ENCODE measurements around the gene RNF187. TPM values are rescaled to one million over a fixed set of nuclear protein-coding genes. Genes with fewer than 3 reads are reported as not detected.

Gene RNF187
- total RNA-seq, 1 experiment from 2014 or later: 141 TPM

- no peak for TF ChIP-seq CREB1 (CRISPR knock-in tag; IDR thresholded peaks at IDR 0.05)
- TF ChIP-seq GABPB1 (CRISPR knock-in tag; IDR thresholded peaks at IDR 0.05): peak; percentile 100
- no peak for TF ChIP-seq E2F5 (CRISPR knock-in tag; IDR thresholded peaks at IDR 0.05)
- no peak for TF ChIP-seq JAZF1 (CRISPR knock-in tag; IDR thresholded peaks at IDR 0.05)
- no peak overlapping the region for H3K4me3 Mint-ChIP-seq
- ATAC-seq: no peak
- CTCF ChIA-PET: no interaction called here
- H3K27me3 Mint-ChIP-seq (ENCODE audit: low read depth): peaks cover 2% of the 10 kb centered on the region; the same call in 1 of the 2 replicates
- H3K27ac Mint-ChIP-seq: peak overlapping the region; percentile 13; the same call in 1 of the 2 replicates
- POLR2A ChIA-PET: interaction anchor here (1.2 kb wide), 1 partner anchor 33 kb away, joined by 3 read pairs; a partner anchor contains a TSS
- peaks cover 5% of the 10 kb centered on the region; the same call in 1 of the 2 replicates for H3K4me1 Mint-ChIP-seq
- H3K9me3 Mint-ChIP-seq: no peaks in the 10 kb centered on the region
- H3K36me3 Mint-ChIP-seq: peaks cover 40% of the 10 kb centered on the region
- no peak for DNase-seq (ENCODE audit: low spot score)
Measured at GRCh38 chr1:228490120-228491078, 3.2 kb downstream of the RNF187 start.

DNA sequence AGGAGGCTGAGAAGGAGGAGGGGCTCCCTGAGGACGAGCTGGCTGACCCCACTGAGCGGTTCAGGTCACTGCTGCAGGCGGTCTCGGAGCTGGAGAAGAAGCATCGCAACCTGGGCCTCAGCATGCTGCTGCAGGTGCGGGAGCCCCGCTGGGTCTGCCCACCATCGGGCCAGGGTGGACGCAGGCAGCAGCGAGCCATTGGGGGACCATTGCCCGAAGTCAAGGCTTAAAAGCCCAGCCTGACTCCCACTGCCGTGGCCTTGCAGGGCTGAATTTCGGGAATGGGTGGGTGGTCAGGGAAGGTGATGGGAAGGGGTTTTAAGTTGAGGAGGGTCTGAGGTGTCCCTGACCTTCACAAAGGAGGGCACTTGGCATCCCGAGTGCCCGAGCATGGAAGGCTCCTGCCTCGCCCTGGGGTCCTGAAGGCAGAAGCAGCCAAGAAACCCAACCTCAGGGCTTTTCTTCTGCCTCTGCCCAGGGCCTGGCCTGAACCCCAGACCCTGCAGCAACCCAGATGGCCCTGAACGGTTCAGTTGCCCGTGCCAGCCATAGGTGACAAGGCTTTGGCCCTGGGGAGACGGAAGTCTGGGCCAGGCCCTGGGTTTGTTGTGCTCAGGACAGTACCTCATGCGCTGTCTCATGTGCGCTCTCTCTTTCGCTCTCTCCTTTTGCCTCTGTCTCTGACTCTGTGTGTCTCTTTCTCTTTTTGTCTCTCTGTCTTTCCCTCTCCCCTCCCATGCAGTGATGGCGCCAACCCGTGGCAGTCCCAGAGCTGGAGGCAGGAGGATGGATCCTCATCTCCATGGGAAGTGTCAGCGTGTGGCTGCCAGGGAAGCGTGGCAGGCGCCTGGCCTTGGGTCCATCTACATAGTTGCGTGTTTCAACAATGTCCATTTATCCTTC lies 6.2 kb downstream of the RNF187 start:
- no peak for DNase-seq (ENCODE audit: low spot score)
- Mint-ChIP-seq H3K9me3 (no peaks in the 10 kb centered on the region), H3K4me1 (peaks cover 18% of the 10 kb centered on the region), H3K4me3 (no peak overlapping the region), H3K27me3 (ENCODE audit: low read depth) (peaks cover 8% of the 10 kb centered on the region), H3K36me3 (peaks cover 45% of the 10 kb centered on the region), H3K27ac (no peak overlapping the region)
- ChIA-PET POLR2A (interaction anchor here (1.1 kb wide), 1 partner anchor 87 kb away, joined by 3 read pairs; the partner anchor contains the start of gene TRIM11), CTCF (interaction anchor here (0.6 to 0.8 kb wide), 2 partner anchors 21 to 87 kb away, joined by 3 read pairs; partner anchors contain the start of gene TRIM11)
- no peak; the same call in 1 of the 2 replicates for ATAC-seq
- TF ChIP-seq CREM (CRISPR knock-in tag; IDR thresholded peaks at IDR 0.05) (no peak), SMAD3 (CRISPR knock-in tag; IDR thresholded peaks at IDR 0.05; ENCODE audit: borderline replicate concordance) (no peak), ATF3 (CRISPR knock-in tag; conservative IDR thresholded peaks at IDR 0.05) (no peak), E2F4 (CRISPR knock-in tag; IDR thresholded peaks at IDR 0.05; ENCODE audit: borderline replicate concordance, low read depth) (no peak), PRRX2 (CRISPR knock-in tag; IDR thresholded peaks at IDR 0.05) (no peak), JUN (CRISPR knock-in tag; IDR thresholded peaks at IDR 0.05) (no peak), ERG (CRISPR knock-in tag; IDR thresholded peaks at IDR 0.05) (no peak), ZMAT4 (CRISPR knock-in tag; IDR thresholded peaks at IDR 0.05) (no peak), TCF7 (CRISPR knock-in tag; IDR thresholded peaks at IDR 0.05; ENCODE audit: low read depth) (no peak), E2F5 (CRISPR knock-in tag; IDR thresholded peaks at IDR 0.05) (no peak), NR2C2 (CRISPR knock-in tag; IDR thresholded peaks at IDR 0.05) (no peak), RELA (CRISPR knock-in tag; IDR thresholded peaks at IDR 0.05; ENCODE audit: borderline replicate concordance) (no peak), NFE2L1 (CRISPR knock-in tag; IDR thresholded peaks at IDR 0.05) (no peak), ZNF263 (CRISPR knock-in tag; IDR thresholded peaks at IDR 0.05; ENCODE audit: low read depth) (no peak), HMGA2 (CRISPR knock-in tag; IDR thresholded peaks at IDR 0.05) (no peak), MLX (CRISPR knock-in tag; IDR thresholded peaks at IDR 0.05) (no peak)
- TF ChIP-seq, protein P1, sequence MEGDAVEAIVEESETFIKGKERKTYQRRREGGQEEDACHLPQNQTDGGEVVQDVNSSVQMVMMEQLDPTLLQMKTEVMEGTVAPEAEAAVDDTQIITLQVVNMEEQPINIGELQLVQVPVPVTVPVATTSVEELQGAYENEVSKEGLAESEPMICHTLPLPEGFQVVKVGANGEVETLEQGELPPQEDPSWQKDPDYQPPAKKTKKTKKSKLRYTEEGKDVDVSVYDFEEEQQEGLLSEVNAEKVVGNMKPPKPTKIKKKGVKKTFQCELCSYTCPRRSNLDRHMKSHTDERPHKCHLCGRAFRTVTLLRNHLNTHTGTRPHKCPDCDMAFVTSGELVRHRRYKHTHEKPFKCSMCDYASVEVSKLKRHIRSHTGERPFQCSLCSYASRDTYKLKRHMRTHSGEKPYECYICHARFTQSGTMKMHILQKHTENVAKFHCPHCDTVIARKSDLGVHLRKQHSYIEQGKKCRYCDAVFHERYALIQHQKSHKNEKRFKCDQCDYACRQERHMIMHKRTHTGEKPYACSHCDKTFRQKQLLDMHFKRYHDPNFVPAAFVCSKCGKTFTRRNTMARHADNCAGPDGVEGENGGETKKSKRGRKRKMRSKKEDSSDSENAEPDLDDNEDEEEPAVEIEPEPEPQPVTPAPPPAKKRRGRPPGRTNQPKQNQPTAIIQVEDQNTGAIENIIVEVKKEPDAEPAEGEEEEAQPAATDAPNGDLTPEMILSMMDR (IDR thresholded peaks at IDR 0.05): no peak
- TF ChIP-seq, protein P2, sequence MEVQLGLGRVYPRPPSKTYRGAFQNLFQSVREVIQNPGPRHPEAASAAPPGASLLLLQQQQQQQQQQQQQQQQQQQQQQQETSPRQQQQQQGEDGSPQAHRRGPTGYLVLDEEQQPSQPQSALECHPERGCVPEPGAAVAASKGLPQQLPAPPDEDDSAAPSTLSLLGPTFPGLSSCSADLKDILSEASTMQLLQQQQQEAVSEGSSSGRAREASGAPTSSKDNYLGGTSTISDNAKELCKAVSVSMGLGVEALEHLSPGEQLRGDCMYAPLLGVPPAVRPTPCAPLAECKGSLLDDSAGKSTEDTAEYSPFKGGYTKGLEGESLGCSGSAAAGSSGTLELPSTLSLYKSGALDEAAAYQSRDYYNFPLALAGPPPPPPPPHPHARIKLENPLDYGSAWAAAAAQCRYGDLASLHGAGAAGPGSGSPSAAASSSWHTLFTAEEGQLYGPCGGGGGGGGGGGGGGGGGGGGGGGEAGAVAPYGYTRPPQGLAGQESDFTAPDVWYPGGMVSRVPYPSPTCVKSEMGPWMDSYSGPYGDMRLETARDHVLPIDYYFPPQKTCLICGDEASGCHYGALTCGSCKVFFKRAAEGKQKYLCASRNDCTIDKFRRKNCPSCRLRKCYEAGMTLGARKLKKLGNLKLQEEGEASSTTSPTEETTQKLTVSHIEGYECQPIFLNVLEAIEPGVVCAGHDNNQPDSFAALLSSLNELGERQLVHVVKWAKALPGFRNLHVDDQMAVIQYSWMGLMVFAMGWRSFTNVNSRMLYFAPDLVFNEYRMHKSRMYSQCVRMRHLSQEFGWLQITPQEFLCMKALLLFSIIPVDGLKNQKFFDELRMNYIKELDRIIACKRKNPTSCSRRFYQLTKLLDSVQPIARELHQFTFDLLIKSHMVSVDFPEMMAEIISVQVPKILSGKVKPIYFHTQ (CRISPR knock-in tag; IDR thresholded peaks at IDR 0.05): no peak

Measured in WTC11 (cell line).